SU-DHL-6 (cell line): Measurements from ENCODE around the gene ATP8A2.

ENCODE experiments used
- H2AFZ ChIP-seq: fragments of 200-600 bp; sonication (generic); 2 replicates; pipeline ENCODE4 v1.6.1; 2014; ENCODE audit warnings: low read depth, mild to moderate bottlenecking, moderate library complexity, mixed read lengths, antibody characterized with exemption, low read length; ENCODE audit not compliant: severe bottlenecking
- H3F3A ChIP-seq: fragments of 200-600 bp; shearing (Covaris generic); 2 replicates; pipeline ENCODE4 v1.6.0; 2016; ENCODE audit warnings: antibody characterized with exemption, mild to moderate bottlenecking; ENCODE audit not compliant: insufficient read depth
- H3K27ac ChIP-seq: fragments of 200-600 bp; sonication (generic); 2 replicates; pipeline ENCODE4 v1.5.1; 2016; ENCODE audit warnings: low read depth, mild to moderate bottlenecking, low read length, moderate library complexity, mixed read lengths
- H3K27me3 ChIP-seq: fragments of 200-600 bp; sonication (generic), shearing (Covaris generic); 2 replicates; pipeline ENCODE4 v1.6.0; 2014; ENCODE audit warnings: mild to moderate bottlenecking, low read length
- H3K36me3 ChIP-seq: fragments of 200-600 bp; sonication (generic); 2 replicates; pipeline ENCODE4 v1.6.1; 2014; ENCODE audit warnings: mild to moderate bottlenecking, low read length, mixed read lengths
- H3K4me2 ChIP-seq: fragments of 300-600, 200-600 bp; shearing (Covaris generic), sonication (generic); 2 replicates; pipeline ENCODE4 v1.6.0; 2014; ENCODE audit warnings: low read length, low read depth, mild to moderate bottlenecking; ENCODE audit not compliant: poor library complexity, severe bottlenecking
- H3K4me3 ChIP-seq: fragments of 200-600 bp; sonication (generic); 2 replicates; pipeline ENCODE4 v1.5.1; 2014; ENCODE audit warnings: antibody characterized with exemption, low read length, mild to moderate bottlenecking, mixed read lengths; ENCODE audit not compliant: insufficient read depth, poor library complexity, severe bottlenecking
- H3K79me2 ChIP-seq: fragments of 200-600 bp; sonication (generic); 2 replicates; pipeline ENCODE4 v1.6.1; 2014; ENCODE audit warnings: mild to moderate bottlenecking, low read length, moderate library complexity; ENCODE audit not compliant: insufficient read depth
- H3K9ac ChIP-seq: fragments of 200-600 bp; sonication (generic); 2 replicates; pipeline ENCODE4 v1.7.0; 2014; ENCODE audit warnings: mild to moderate bottlenecking, low read length
- H3K9me2 ChIP-seq: fragments of 200-600 bp; sonication (generic); replicated peaks from 2 replicates; pipeline ENCODE4 v1.6.1; 2014; ENCODE audit warnings: low read length; ENCODE audit not compliant: insufficient read depth
- H3K9me3 ChIP-seq: fragments of 200-600 bp; sonication (generic); 2 replicates; pipeline ENCODE4 v1.6.1; 2014; ENCODE audit warnings: low read length, mixed read lengths; ENCODE audit not compliant: insufficient read depth
- H4K20me1 ChIP-seq: fragments of 200-600 bp; sonication (generic); 2 replicates; pipeline ENCODE4 v1.6.1; 2014; ENCODE audit warnings: low read depth, mild to moderate bottlenecking, antibody characterized with exemption, low read length, moderate library complexity, mixed read lengths
- CTCF ChIP-seq: fragments of 200-600 bp; sonication (generic); IDR thresholded peaks from one replicate; pipeline ENCODE4 v1.5.1; 2017; ENCODE audit warnings: antibody characterized with exemption, mild to moderate bottlenecking, low read length, moderate library complexity; ENCODE audit not compliant: insufficient read depth, poor library complexity, severe bottlenecking
- EZH2phosphoT487 ChIP-seq: fragments of 200-600 bp; sonication (generic), shearing (Covaris generic); conservative IDR thresholded peaks from 2 replicates; pipeline ENCODE4 v1.6.1; 2018; ENCODE audit warnings: mild to moderate bottlenecking, antibody characterized with exemption, low read length, moderate library complexity, mixed read lengths

ATP8A2 gene

DNA sequence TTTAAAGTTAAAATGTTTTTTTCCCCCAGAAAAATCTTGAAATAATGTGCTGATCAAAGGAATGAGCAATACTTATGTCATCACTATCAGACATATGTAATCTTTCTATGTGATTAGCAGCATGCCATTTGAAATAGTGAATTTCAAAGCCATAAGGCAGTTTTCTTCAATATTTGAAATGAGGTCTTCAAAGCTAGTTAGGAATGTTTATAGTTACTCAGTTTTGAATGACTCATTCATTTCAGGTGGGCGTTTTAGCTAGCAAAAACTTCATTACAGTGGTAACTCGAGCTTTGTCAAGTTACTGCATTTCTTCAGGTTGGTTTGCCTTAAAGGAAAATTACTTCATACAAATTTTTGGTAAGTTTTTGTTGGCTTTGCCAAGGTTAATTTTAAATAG lies 102.1 kb downstream of the ATP8A2 start:
- H3K9me3 ChIP-seq: no peaks in the 10 kb centered on the region
- H4K20me1 ChIP-seq: no peaks in the 10 kb centered on the region
- H3K79me2 ChIP-seq: no peaks in the 10 kb centered on the region
- no peak overlapping the region for H3K9ac ChIP-seq
- H3K27ac ChIP-seq: no peak overlapping the region
- no peak for TF ChIP-seq EZH2phosphoT487
- TF ChIP-seq CTCF: no peak
- no peak overlapping the region for H2AFZ ChIP-seq
- no peaks in the 10 kb centered on the region for H3F3A ChIP-seq
- no peak overlapping the region for H3K4me2 ChIP-seq
- no peaks in the 10 kb centered on the region for H3K27me3 ChIP-seq
- no peak overlapping the region for H3K4me3 ChIP-seq
- no peaks in the 10 kb centered on the region for H3K9me2 ChIP-seq
- H3K36me3 ChIP-seq: no peaks in the 10 kb centered on the region

GRCh38 chr13:25478186-25478585 lies 106.4 kb downstream of the ATP8A2 start:
- H3K27me3 ChIP-seq: no peaks in the 10 kb centered on the region
- H3K9me2 ChIP-seq: no peaks in the 10 kb centered on the region

GRCh38 chr13:25489238-25489637 lies 117.5 kb downstream of the ATP8A2 start:
- no peak overlapping the region for H3K4me3 ChIP-seq
- H3K36me3 ChIP-seq: no peaks in the 10 kb centered on the region
- H3K4me2 ChIP-seq: no peak overlapping the region
- H3F3A ChIP-seq: no peaks in the 10 kb centered on the region
- no peak for TF ChIP-seq CTCF
- TF ChIP-seq EZH2phosphoT487: no peak
- no peaks in the 10 kb centered on the region for H3K9me2 ChIP-seq
- H3K27ac ChIP-seq: no peak overlapping the region
- H3K9ac ChIP-seq: no peak overlapping the region
- H3K9me3 ChIP-seq: no peaks in the 10 kb centered on the region
- H4K20me1 ChIP-seq: no peaks in the 10 kb centered on the region
- H3K79me2 ChIP-seq: no peaks in the 10 kb centered on the region
- H2AFZ ChIP-seq: no peak overlapping the region
- H3K27me3 ChIP-seq: no peaks in the 10 kb centered on the region; the same call in 1 of the 2 replicates

More at GRCh38 chr13:25478186-25478585, 106.4 kb downstream of the ATP8A2 start:
- Histone ChIP-seq H3K4me2 (no peak overlapping the region), H3F3A (no peaks in the 10 kb centered on the region), H3K27ac (no peak overlapping the region), H4K20me1 (no peaks in the 10 kb centered on the region), H3K4me3 (no peak overlapping the region), H2AFZ (no peak overlapping the region), H3K9me3 (no peaks in the 10 kb centered on the region), H3K79me2 (no peaks in the 10 kb centered on the region), H3K9ac (no peak overlapping the region), H3K36me3 (no peaks in the 10 kb centered on the region)
- TF ChIP-seq CTCF: no peak
- TF ChIP-seq EZH2phosphoT487: no peak
